Mammary epithelial cell (primary cell): Measurements from ENCODE around the gene SRGAP3.

ENCODE experiments used
- CTCF ChIP-seq, 2 donors: IDR thresholded peaks in 1 of 2; conservative IDR thresholded peaks in 1 of 2; 2 replicates each; pipeline ENCODE4 v1.5.1; 2011 to 2012; ENCODE audit warnings: inconsistent platforms in 2 of 2, low read length in 2 of 2, mild to moderate bottlenecking in 2 of 2, control low read depth in 1 of 2, low read depth in 1 of 2; ENCODE audit not compliant: insufficient read depth in 1 of 2; ENCODE audit errors: extremely low read depth in 1 of 2
- EZH2 ChIP-seq: IDR thresholded peaks from 2 replicates; pipeline ENCODE4 v1.6.1; 2012; ENCODE audit warnings: low read length, inconsistent platforms, borderline replicate concordance

- TF ChIP-seq CTCF (conservative IDR thresholded peaks at IDR 0.05 in 1 of 2, IDR thresholded peaks at IDR 0.05 in 1 of 2; ENCODE audit: extremely low read depth in 1 of 2, insufficient read depth in 1 of 2, low read depth in 1 of 2, low read length in 2 of 2) (no peak), EZH2 (no peak)
These were observed 29.1 kb upstream of the SRGAP3 start for GRCh38 chr3:9278498-9278897.
